Measurements from ENCODE around the gene SOX1.

DNA sequence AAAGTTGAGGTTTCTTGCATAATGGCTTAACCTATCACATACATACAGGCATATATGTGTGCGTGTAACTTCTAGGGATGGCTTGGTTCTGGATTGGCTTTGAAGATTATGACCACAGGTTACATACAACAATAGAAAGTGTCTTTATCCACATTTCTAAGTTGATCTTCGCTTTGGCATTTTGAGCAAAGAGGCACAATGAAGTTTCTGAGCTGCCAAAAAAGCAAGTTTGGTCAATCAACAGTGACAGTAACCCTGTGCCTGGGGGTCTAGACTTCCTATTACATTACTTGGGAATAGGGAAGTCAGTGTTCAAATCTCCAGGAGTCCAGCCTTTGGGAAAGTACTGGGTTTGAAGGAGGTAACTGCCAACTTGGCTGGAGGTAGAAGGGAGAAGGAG, 3.1 kb upstream of the SOX1 start:
- TF ChIP-seq, protein P1, sequence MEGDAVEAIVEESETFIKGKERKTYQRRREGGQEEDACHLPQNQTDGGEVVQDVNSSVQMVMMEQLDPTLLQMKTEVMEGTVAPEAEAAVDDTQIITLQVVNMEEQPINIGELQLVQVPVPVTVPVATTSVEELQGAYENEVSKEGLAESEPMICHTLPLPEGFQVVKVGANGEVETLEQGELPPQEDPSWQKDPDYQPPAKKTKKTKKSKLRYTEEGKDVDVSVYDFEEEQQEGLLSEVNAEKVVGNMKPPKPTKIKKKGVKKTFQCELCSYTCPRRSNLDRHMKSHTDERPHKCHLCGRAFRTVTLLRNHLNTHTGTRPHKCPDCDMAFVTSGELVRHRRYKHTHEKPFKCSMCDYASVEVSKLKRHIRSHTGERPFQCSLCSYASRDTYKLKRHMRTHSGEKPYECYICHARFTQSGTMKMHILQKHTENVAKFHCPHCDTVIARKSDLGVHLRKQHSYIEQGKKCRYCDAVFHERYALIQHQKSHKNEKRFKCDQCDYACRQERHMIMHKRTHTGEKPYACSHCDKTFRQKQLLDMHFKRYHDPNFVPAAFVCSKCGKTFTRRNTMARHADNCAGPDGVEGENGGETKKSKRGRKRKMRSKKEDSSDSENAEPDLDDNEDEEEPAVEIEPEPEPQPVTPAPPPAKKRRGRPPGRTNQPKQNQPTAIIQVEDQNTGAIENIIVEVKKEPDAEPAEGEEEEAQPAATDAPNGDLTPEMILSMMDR (IDR thresholded peaks at IDR 0.05) = no peak
- TF ChIP-seq POLR2A (IDR thresholded peaks at IDR 0.05) = no peak

Data from body of pancreas (tissue), 4 donors.